ENCODE data around the gene AKAP13.

DNA sequence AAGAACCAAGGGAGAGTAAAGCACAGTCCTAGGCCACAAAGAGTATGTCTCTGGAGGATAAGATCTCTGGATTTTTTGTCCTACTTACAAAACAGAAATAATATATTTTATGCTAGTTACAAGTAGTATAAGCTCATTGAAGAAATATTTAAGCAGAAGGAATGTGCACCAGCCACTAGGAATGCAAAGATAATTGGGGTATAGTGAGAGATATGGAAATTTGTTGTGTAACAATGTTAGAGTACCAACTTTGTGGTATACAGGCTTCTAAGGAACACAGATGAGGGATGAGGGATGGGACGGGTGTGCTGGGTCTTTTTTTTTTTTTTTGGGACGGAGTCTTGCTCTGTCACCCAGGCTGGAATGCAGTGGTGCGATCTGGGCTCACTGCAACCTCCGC, 26.5 kb downstream of the AKAP13 start:
- TF ChIP-seq, protein P1, sequence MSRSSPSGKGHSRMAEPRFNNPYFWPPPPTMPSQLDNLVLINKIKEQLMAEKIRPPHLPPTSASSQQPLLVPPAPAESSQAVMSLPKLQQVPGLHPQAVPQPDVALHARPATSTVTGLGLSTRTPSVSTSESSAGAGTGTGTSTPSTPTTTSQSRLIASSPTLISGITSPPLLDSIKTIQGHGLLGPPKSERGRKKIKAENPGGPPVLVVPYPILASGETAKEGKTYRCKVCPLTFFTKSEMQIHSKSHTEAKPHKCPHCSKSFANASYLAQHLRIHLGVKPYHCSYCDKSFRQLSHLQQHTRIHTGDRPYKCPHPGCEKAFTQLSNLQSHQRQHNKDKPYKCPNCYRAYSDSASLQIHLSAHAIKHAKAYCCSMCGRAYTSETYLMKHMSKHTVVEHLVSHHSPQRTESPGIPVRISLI (tag by site-specific recombination; IDR thresholded peaks at IDR 0.05) = no peak
- TF ChIP-seq, protein P2, sequence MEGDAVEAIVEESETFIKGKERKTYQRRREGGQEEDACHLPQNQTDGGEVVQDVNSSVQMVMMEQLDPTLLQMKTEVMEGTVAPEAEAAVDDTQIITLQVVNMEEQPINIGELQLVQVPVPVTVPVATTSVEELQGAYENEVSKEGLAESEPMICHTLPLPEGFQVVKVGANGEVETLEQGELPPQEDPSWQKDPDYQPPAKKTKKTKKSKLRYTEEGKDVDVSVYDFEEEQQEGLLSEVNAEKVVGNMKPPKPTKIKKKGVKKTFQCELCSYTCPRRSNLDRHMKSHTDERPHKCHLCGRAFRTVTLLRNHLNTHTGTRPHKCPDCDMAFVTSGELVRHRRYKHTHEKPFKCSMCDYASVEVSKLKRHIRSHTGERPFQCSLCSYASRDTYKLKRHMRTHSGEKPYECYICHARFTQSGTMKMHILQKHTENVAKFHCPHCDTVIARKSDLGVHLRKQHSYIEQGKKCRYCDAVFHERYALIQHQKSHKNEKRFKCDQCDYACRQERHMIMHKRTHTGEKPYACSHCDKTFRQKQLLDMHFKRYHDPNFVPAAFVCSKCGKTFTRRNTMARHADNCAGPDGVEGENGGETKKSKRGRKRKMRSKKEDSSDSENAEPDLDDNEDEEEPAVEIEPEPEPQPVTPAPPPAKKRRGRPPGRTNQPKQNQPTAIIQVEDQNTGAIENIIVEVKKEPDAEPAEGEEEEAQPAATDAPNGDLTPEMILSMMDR (tag by site-specific recombination; IDR thresholded peaks at IDR 0.05) = no peak

All from HEK293 (cell line).